HepG2 (cell line): ENCODE measurements around the gene CAPN15. TPM values are rescaled to one million over a fixed set of nuclear protein-coding genes. Genes with fewer than 3 reads are reported as not detected.

Experiments used
- CREB1 ChIP-seq, 2 experiments: fragments of 450-650 bp in 1 of 2; IDR thresholded peaks; 2 replicates each; pipeline ENCODE4 v1.6.1; 2016 to 2017; ENCODE audit warnings: control low read depth in 1 of 2, mild to moderate bottlenecking in 1 of 2, missing compliant biosample characterization in 1 of 2, missing genetic modification characterization in 1 of 2
- DMAP1 ChIP-seq: IDR thresholded peaks from 2 replicates; pipeline ENCODE4 v1.6.1; 2016
- MED8 ChIP-seq: sonication (generic); formaldehyde crosslinking; IDR thresholded peaks from 2 replicates; pipeline ENCODE4 v1.8.1; 2023; ENCODE audit warnings: mild to moderate bottlenecking, missing genetic modification reagents; ENCODE audit not compliant: insufficient replicate concordance
- NR2C2 ChIP-seq: sonication (generic); formaldehyde crosslinking; IDR thresholded peaks from 2 replicates; pipeline ENCODE4 v1.4.0; 2020; ENCODE audit warnings: missing genetic modification reagents, mild to moderate bottlenecking, moderate library complexity, borderline replicate concordance
- ONECUT2 ChIP-seq: sonication (generic); formaldehyde crosslinking; IDR thresholded peaks from 2 replicates; pipeline ENCODE4 v1.4.0; 2020; ENCODE audit warnings: missing genetic modification reagents
- POLR2G ChIP-seq: fragments of 200-400 bp; formaldehyde crosslinking; IDR thresholded peaks from 2 replicates; pipeline ENCODE4 v1.6.1; 2018; ENCODE audit warnings: mild to moderate bottlenecking, low read depth, low read length, moderate library complexity
- SNAI1 ChIP-seq: sonication (generic); formaldehyde crosslinking; IDR thresholded peaks from 2 replicates; pipeline ENCODE4 v1.5.0; 2020; ENCODE audit warnings: mild to moderate bottlenecking, missing genetic modification reagents, borderline replicate concordance
- SP5 ChIP-seq: IDR thresholded peaks from 2 replicates; pipeline ENCODE4 v1.6.1; 2016; ENCODE audit warnings: low read depth, borderline replicate concordance
- ZBTB33 ChIP-seq: sonication (generic); formaldehyde crosslinking; IDR thresholded peaks from 2 replicates; pipeline ENCODE4 v1.4.0; 2020; ENCODE audit warnings: missing genetic modification reagents
- ZFP1 ChIP-seq: IDR thresholded peaks from 2 replicates; pipeline ENCODE4 v1.6.1; 2016
- ZNF10 ChIP-seq: sonication (generic); formaldehyde crosslinking; IDR thresholded peaks from 2 replicates; pipeline ENCODE4 v1.4.0; 2020; ENCODE audit warnings: mild to moderate bottlenecking, low read depth, missing genetic modification reagents, borderline replicate concordance
- ZNF205 ChIP-seq: IDR thresholded peaks from 2 replicates; pipeline ENCODE4 v1.6.1; 2018; ENCODE audit warnings: missing biosample characterization, missing genetic modification reagents
- ZNF414 ChIP-seq: sonication (generic); formaldehyde crosslinking; IDR thresholded peaks from 2 replicates; pipeline ENCODE4 v1.5.0; 2020; ENCODE audit warnings: missing genetic modification reagents
- ZNF670 ChIP-seq: sonication (generic); formaldehyde crosslinking; IDR thresholded peaks from 2 replicates; pipeline ENCODE4 v1.8.0; 2022; ENCODE audit warnings: mild to moderate bottlenecking, missing genetic modification reagents, borderline replicate concordance
- ZNF713 ChIP-seq: sonication (generic); formaldehyde crosslinking; IDR thresholded peaks from 2 replicates; pipeline ENCODE4 v1.4.0; 2020; ENCODE audit warnings: mild to moderate bottlenecking, missing genetic modification reagents
- ZNF737 ChIP-seq: sonication (generic); formaldehyde crosslinking; IDR thresholded peaks from 2 replicates; pipeline ENCODE4 v1.5.0; 2020; ENCODE audit warnings: missing genetic modification reagents, mild to moderate bottlenecking, borderline replicate concordance
- ZNF790 ChIP-seq: sonication (generic); formaldehyde crosslinking; IDR thresholded peaks from 2 replicates; pipeline ENCODE4 v1.8.0; 2022; ENCODE audit warnings: missing genetic modification reagents, mild to moderate bottlenecking, borderline replicate concordance
- ZNF879 ChIP-seq: sonication (generic); formaldehyde crosslinking; IDR thresholded peaks from 2 replicates; pipeline ENCODE4 v1.8.1; 2023; ENCODE audit warnings: missing genetic modification reagents
- ZSCAN12 ChIP-seq: sonication (generic); formaldehyde crosslinking; IDR thresholded peaks from 2 replicates; pipeline ENCODE4 v1.9.0; 2021; ENCODE audit warnings: mild to moderate bottlenecking, missing genetic modification reagents
- ZSCAN25 ChIP-seq: sonication (generic); formaldehyde crosslinking; IDR thresholded peaks from 2 replicates; pipeline ENCODE4 v1.8.0; 2022; ENCODE audit warnings: mild to moderate bottlenecking, missing genetic modification reagents
- polyA plus RNA-seq, 8 experiments: library from polyadenylated mRNA; depleted of rRNA in 3 of 8; stranded (reverse) in 7 of 8; unstranded in 1 of 8; fragments of >200 nt; fragmentation: Illumina TruSeq in 4 of 8; extraction: Trizol in 4 of 8; gene quantifications; 2 replicates each; pipeline versions ENCODE4 v1.2.1 to v1.2.3, GENCODE V29; 2011 to 2016; ENCODE audit warnings: low read depth in 4 of 8, missing spikeins in 1 of 8, mixed read lengths in 1 of 8; ENCODE audit not compliant: insufficient read depth in 1 of 8
- total RNA-seq, 5 experiments: library from RNA; depleted of rRNA; stranded (reverse); fragments of >200 nt; fragmentation: Illumina TruSeq; extraction: Trizol; gene quantifications; 2 replicates each; pipeline ENCODE4 v1.2.3, GENCODE V29; 2016; ENCODE audit warnings: low read depth in 1 of 5

Gene CAPN15
- total and polyA plus RNA-seq, 2 of the 13 experiments (the other 11 are each of a cell fraction or from before 2014, with no cell fraction given) = 14.9 to 24.5 TPM

- TF ChIP-seq ZNF10 (no peak), DMAP1 (CRISPR knock-in tag) (no peak), POLR2G (peak; percentile 3; the same call in 1 of the 2 replicates), ZNF737 (CRISPR knock-in tag) (no peak), ONECUT2 (CRISPR knock-in tag) (no peak), ZSCAN12 (CRISPR knock-in tag) (no peak), ZNF414 (CRISPR knock-in tag) (peak; percentile 44; the same call in 1 of the 2 replicates), ZFP1 (CRISPR knock-in tag) (no peak), ZNF879 (CRISPR knock-in tag) (0 out of 2 replicates have a peak, but pooled peaks have one; percentile 18), ZNF713 (CRISPR knock-in tag) (no peak), NR2C2 (CRISPR knock-in tag) (no peak), ZNF670 (no peak), ZNF790 (no peak), SP5 (no peak), ZNF205 (no peak), ZBTB33 (CRISPR knock-in tag) (no peak), SNAI1 (peak; percentile 19; the same call in 1 of the 2 replicates), ZSCAN25 (no peak), MED8 (CRISPR knock-in tag) (no peak), CREB1 (IDR thresholded peaks at IDR 0.05) (no peak), CREB1 (CRISPR knock-in tag; IDR thresholded peaks at IDR 0.05) (no peak)
These were observed 1.1 kb upstream of the CAPN15 start (continued) for GRCh38 chr16:526181-527014.
